ENCODE data around the gene ZNF221. TPM values are rescaled to one million over a fixed set of nuclear protein-coding genes. Genes with fewer than 3 reads are reported as not detected.

Gene ZNF221
- total and polyA plus RNA-seq, 10 of the 15 experiments (the other 5 are each of a cell fraction or from before 2014, with no cell fraction given): 0.15 to 1.7 (median 0.45) TPM; not detected in 1

DNA sequence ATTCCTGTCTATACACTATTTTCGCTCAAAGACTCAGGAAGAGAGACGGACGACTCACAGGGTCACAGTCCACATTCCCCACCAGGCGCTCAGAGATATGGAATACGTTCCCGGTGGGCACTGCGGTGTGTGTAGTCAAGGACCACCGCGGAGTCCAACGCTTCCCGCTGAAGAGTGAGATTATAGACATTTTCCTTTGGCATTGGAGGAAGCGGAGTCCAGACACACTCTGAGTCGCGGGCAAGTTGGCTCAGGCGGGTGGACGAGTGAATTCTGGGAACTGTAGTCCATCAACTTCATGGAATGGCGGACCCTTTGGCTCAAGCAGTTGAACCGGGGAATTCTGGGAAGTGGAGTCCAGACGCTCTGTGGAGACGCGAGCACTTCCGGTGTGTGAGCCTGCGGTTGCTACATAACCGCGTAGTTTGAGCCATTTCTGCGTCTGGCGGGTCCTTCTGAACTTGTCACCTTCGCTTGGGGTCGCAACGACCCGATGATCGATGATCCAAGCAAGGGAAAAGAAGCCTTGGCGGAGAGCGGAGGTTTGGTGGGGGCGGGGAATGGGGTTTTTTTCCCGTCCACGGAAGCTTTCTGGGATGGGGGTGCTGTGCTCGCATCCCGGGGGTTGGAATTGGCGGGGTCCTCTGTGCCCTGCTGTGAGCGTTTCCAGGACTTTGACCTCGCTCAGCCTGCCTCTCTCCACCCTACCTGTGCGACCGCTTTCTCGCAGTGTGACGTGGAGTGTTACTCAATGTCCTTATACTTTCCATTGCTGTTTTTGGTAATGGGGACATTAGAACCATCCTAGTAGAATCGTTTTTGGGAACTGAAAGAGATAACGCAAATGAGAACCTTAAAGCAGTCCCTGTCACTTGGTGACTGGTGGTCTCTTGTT is 51.8 kb downstream of the ZNF221 start, which contains the start of gene ZNF230:
Gene ZNF230 (plus strand): TSS at position 392 of the 895 bp plus-strand sequence. CDS start 4,122 bp downstream, outside the sequence.
- Histone ChIP-seq H3K9ac (ENCODE audit: control insufficient read depth, insufficient read depth, low read length) (peak within 1 kb of the TSS; percentile 91), H3K4me3 (peak within 1 kb of the TSS; percentile 81), H3K4me1 (ENCODE audit: control insufficient read depth, insufficient read depth, low read length) (peaks cover 7% of the 10 kb centered on the region), H3K4me2 (ENCODE audit: control insufficient read depth, insufficient read depth) (peak within 1 kb of the TSS; percentile 93), H3K36me3 (ENCODE audit: control insufficient read depth in 2 of 2, insufficient read depth in 2 of 2, low read length in 1 of 2) (peaks cover 0 to 10% of the 10 kb centered on the region in 2 experiments; a peak in 1 of 4 replicates), H3K27ac (ENCODE audit: control insufficient read depth, insufficient read depth) (peak within 1 kb of the TSS; percentile 92), H3K79me2 (ENCODE audit: control insufficient read depth, insufficient read depth, low read length) (peaks cover 12% of the 10 kb centered on the region), H3K9me3 (replicated peaks; ENCODE audit: control insufficient read depth, insufficient read depth, low read length) (peaks cover 8% of the 10 kb centered on the region; the same call in 1 of the 3 replicates), H3K27me3 (replicated peaks in 1 of 2; ENCODE audit: control insufficient read depth in 2 of 2, insufficient read depth in 2 of 2, low read length in 1 of 2) (no peaks in the 10 kb centered on the region), H2AFZ (ENCODE audit: control insufficient read depth, low read depth, low read length) (peak within 1 kb of the TSS; percentile 100), H4K20me1 (ENCODE audit: control insufficient read depth, insufficient read depth) (no peaks in the 10 kb centered on the region)
- FAIRE-seq (peak; percentile 98), ATAC-seq (peak; percentile 98), DNase-seq (ENCODE audit: low read depth, low spot score) (peak; percentile 89)
- intact Hi-C loops (cut with micrococcal nuclease; ENCODE audit: unreplicated experiment): loop anchor here (1.0 kb wide), 2 partner anchors 19 to 91 kb away; partner anchors contain the start of genes ZNF155 and ZNF224
- SMC1A ChIA-PET (ENCODE audit: uncharacterized antibody, unreplicated experiment): interaction anchor here (1.0 to 2.7 kb wide), 8 partner anchors 18 to 92 kb away, joined by 3 to 11 read pairs (median 4); partner anchors contain the start of genes ZNF222 and ZNF45
- RAD21 ChIA-PET (ENCODE audit: unreplicated experiment): interaction anchor here (1.0 to 1.7 kb wide), 5 partner anchors 49 to 101 kb away, joined by 3 to 8 read pairs (median 4); partner anchors contain the start of genes ZNF223 and ZNF45
- BruUV-seq (replicated peaks): TSS peak; percentile 94
- CTCF ChIA-PET: interaction anchor here (1.0 to 2.1 kb wide), 5 partner anchors 14 to 93 kb away, joined by 3 to 10 read pairs (median 5); partner anchors contain the start of genes ZNF222 and ZNF45
- in situ Hi-C loops (cut with MboI): no loop called here
- POLR2A ChIA-PET: interaction anchor here (1.0 to 1.6 kb wide), 5 partner anchors 19 to 162 kb away, joined by 3 to 6 read pairs (median 4); partner anchors contain the start of genes ZNF155, ZNF221, ZNF226 and ZNF45
- WGBS (ENCODE audit: insufficient coverage, insufficient replicate concordance, low lambda C conversion rate, missing lambda C conversion rate): 4% methylated on average over 46 of the region's 48 CpGs
- no peak for TF ChIP-seq IRF4 (IDR thresholded peaks at IDR 0.05; ENCODE audit: low read depth, low read length)
- TF ChIP-seq, protein P1, sequence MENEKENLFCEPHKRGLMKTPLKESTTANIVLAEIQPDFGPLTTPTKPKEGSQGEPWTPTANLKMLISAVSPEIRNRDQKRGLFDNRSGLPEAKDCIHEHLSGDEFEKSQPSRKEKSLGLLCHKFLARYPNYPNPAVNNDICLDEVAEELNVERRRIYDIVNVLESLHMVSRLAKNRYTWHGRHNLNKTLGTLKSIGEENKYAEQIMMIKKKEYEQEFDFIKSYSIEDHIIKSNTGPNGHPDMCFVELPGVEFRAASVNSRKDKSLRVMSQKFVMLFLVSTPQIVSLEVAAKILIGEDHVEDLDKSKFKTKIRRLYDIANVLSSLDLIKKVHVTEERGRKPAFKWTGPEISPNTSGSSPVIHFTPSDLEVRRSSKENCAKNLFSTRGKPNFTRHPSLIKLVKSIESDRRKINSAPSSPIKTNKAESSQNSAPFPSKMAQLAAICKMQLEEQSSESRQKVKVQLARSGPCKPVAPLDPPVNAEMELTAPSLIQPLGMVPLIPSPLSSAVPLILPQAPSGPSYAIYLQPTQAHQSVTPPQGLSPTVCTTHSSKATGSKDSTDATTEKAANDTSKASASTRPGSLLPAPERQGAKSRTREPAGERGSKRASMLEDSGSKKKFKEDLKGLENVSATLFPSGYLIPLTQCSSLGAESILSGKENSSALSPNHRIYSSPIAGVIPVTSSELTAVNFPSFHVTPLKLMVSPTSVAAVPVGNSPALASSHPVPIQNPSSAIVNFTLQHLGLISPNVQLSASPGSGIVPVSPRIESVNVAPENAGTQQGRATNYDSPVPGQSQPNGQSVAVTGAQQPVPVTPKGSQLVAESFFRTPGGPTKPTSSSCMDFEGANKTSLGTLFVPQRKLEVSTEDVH (IDR thresholded peaks at IDR 0.05; ENCODE audit: low read depth, partially characterized antibody): peak; percentile 20
- TF ChIP-seq, protein P2, sequence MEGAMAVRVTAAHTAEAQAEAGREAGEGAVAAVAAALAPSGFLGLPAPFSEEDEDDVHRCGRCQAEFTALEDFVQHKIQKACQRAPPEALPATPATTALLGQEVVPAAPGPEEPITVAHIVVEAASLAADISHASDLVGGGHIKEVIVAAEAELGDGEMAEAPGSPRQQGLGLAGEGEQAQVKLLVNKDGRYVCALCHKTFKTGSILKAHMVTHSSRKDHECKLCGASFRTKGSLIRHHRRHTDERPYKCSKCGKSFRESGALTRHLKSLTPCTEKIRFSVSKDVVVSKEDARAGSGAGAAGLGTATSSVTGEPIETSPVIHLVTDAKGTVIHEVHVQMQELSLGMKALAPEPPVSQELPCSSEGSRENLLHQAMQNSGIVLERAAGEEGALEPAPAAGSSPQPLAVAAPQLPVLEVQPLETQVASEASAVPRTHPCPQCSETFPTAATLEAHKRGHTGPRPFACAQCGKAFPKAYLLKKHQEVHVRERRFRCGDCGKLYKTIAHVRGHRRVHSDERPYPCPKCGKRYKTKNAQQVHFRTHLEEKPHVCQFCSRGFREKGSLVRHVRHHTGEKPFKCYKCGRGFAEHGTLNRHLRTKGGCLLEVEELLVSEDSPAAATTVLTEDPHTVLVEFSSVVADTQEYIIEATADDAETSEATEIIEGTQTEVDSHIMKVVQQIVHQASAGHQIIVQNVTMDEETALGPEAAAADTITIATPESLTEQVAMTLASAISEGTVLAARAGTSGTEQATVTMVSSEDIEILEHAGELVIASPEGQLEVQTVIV (IDR thresholded peaks at IDR 0.05; ENCODE audit: borderline replicate concordance, partially characterized antibody): peak; percentile 45
- TF ChIP-seq, protein P3, sequence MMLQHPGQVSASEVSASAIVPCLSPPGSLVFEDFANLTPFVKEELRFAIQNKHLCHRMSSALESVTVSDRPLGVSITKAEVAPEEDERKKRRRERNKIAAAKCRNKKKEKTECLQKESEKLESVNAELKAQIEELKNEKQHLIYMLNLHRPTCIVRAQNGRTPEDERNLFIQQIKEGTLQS (IDR thresholded peaks at IDR 0.05; ENCODE audit: borderline replicate concordance, extremely low read depth, low read depth, low read length): no peak
- peak; percentile 57; the same call in 1 of the 2 replicates for TF ChIP-seq POLR2AphosphoS5 (IDR thresholded peaks at IDR 0.05; ENCODE audit: low read length)
- TF ChIP-seq, protein P4, sequence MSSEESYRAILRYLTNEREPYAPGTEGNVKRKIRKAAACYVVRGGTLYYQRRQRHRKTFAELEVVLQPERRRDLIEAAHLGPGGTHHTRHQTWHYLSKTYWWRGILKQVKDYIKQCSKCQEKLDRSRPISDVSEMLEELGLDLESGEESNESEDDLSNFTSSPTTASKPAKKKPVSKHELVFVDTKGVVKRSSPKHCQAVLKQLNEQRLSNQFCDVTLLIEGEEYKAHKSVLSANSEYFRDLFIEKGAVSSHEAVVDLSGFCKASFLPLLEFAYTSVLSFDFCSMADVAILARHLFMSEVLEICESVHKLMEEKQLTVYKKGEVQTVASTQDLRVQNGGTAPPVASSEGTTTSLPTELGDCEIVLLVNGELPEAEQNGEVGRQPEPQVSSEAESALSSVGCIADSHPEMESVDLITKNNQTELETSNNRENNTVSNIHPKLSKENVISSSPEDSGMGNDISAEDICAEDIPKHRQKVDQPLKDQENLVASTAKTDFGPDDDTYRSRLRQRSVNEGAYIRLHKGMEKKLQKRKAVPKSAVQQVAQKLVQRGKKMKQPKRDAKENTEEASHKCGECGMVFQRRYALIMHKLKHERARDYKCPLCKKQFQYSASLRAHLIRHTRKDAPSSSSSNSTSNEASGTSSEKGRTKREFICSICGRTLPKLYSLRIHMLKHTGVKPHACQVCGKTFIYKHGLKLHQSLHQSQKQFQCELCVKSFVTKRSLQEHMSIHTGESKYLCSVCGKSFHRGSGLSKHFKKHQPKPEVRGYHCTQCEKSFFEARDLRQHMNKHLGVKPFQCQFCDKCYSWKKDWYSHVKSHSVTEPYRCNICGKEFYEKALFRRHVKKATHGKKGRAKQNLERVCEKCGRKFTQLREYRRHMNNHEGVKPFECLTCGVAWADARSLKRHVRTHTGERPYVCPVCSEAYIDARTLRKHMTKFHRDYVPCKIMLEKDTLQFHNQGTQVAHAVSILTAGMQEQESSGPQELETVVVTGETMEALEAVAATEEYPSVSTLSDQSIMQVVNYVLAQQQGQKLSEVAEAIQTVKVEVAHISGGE (CRISPR knock-in tag; IDR thresholded peaks at IDR 0.05): no peak
- no peak for TF ChIP-seq CHD4 (IDR thresholded peaks at IDR 0.05)
- peak; percentile 73; the same call in 1 of the 2 replicates for TF ChIP-seq ZSCAN29 (IDR thresholded peaks at IDR 0.05)
- 0 out of 2 replicates have a peak, but pooled peaks have one; percentile 18 for TF ChIP-seq RCOR1 (conservative IDR thresholded peaks at IDR 0.05; ENCODE audit: low read depth, low read length)
- no peak for TF ChIP-seq HDGF (IDR thresholded peaks at IDR 0.05)
- TF ChIP-seq SMAD5 (IDR thresholded peaks at IDR 0.05; ENCODE audit: low read depth): 0 out of 2 replicates have a peak, but pooled peaks have one; percentile 52
- TF ChIP-seq STAT3 (IDR thresholded peaks at IDR 0.05; ENCODE audit: low read depth, low read length): peak; percentile 15; the same call in 1 of the 2 replicates

All from GM12878 (cell line).